ENCODE data around the gene TSC2.

The TSC2 gene

GRCh38 chr16:2042986-2043666, 4.7 kb upstream of the TSC2 start:
- DNase-seq (ENCODE audit: low read depth in 1 of 2, low spot score in 1 of 2), result no peak

DNA sequence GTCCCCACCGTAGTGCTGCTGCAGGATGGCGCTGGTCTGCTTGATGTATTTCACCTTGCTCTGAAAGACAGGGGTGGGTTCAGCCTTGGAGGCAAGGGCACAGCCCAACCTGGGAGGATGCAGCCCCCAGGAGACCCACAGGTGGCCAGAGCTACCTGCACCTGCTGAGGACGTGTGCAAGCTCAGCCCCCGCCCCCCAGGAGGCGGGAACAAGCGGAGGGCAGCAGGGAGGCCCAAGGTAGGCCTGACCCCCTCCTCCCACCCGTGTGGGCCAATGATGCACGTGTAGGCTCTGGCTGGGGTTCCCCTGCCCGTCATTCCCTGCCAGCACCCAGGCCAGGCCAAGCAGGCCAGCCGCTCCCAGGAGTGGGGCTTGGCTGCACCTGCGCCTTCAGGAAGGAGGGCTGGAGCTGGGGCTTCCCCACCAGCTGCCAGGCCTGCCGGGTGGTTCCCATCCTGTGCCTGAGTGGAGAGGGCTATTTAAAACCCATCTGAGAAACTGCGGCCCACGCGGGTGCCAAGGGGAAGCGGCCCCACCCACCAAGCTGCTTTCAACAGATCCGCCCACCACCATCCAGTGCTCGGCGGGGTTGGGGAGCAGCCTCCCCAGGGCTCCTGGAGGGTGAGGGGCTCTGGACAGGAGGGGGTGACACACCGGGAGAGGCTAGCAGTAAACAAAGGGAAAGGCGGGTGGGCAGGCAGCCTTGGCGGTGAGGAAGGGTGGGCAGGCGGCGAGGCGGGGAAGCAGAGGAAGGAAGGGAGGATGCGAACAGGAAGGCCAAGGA, 3.9 kb upstream of the TSC2 start:
- DNase-seq (ENCODE audit: low read depth in 1 of 2, low spot score in 1 of 2), result no peak

DNA sequence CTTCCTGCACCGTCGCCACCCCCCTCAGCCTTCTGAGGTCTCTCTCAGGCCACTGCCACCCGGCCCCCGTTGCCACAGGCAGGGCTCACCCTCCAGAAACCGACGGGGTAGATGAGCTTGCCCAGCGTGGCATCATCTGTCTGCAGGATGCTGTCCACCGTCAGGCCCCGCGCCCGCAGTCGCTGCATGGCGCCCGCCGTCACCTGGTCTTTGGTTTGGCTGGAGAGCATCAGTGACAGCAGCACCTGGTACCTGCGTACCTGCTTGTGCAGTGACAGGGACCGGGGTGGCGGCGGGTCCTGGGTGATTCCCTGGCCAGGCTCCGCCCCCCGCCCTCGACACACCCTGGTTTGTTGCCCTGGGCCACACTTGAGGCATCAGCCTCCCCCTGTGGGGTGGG, 3.2 kb upstream of the TSC2 start:
- no peak for DNase-seq (ENCODE audit: low read depth in 1 of 2, low spot score in 1 of 2)

DNA sequence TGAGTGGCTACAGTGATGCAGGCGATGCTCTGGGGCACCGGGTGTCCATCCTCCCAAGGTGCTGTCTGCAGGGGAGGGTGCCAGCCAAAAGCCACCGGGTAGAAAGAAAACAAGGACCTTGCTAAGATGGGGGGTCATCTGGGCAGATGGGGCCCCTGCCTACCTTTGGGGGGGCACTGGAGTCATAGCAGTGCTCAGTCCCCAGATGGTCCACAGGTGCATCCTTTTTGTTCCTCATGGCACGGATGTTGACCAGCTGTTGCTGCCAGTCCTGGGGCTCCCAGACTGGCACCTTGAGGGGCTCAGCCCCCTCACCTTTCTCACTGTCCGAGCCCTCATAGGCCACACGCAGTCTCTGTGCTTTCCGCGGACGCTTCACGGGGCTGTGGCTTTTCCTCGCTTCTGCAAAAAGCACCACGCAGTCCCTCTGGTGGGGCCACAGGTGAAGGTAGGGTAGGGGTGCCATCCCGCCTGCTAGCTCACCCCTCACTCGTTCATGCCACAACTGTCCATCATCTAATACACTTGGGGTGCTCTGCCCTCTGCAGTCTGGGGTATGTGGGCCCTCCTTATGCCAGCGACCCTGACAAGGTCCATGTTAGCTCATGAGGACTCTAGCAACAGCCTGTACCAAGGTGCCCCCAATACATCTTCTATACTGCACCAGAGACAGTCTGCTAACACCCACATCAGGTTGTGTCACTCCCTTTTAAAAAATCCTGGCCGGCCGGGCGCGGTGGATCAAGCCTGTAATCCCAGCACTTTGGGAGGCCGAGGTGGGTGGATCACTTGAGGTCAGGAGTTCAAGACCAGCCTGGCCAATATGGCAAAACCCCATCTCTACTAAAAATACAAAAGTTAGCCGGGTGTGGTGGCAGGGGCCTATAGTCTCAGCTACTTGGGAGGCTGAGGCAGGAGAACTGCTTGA, 1.6 kb upstream of the TSC2 start:
- no peak for DNase-seq (ENCODE audit: low read depth in 1 of 2, low spot score in 1 of 2)

GRCh38 chr16:2046893-2047329, 874 bp upstream of the TSC2 start:
- no peak for DNase-seq (ENCODE audit: low read depth in 1 of 2, low spot score in 1 of 2)

DNA sequence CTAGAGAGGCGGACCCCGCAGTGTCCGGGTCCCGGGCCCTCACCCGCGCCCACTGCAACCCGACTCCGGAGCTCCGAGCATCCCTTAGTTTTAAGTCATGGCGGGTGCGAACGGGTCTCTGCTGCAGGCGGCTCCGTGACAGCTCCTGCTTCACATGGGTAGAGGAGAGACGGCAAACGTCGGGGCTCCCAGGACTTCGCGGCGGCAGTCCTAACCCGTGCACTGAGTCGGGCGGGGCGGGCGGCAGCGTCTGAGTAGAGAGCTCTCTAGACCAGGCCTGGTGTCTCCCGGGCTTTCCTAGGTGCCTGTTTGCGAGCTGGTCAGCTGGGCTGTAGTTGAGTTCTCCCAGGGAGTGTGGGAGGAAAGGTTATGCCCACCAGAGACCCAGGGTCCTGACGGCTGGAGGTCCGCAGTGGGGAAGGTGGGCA, 345 bp downstream of the TSC2 start:
- DNase-seq (ENCODE audit: low read depth in 1 of 2, low spot score in 1 of 2), result no peak

- no peak for DNase-seq (ENCODE audit: low read depth in 1 of 2, low spot score in 1 of 2)
These were observed 5.4 kb downstream of the TSC2 start for GRCh38 chr16:2053211-2053610.

GRCh38 chr16:2053897-2054296, 6.1 kb downstream of the TSC2 start:
- DNase-seq (ENCODE audit: low read depth in 1 of 2, low spot score in 1 of 2), result no peak

DNA sequence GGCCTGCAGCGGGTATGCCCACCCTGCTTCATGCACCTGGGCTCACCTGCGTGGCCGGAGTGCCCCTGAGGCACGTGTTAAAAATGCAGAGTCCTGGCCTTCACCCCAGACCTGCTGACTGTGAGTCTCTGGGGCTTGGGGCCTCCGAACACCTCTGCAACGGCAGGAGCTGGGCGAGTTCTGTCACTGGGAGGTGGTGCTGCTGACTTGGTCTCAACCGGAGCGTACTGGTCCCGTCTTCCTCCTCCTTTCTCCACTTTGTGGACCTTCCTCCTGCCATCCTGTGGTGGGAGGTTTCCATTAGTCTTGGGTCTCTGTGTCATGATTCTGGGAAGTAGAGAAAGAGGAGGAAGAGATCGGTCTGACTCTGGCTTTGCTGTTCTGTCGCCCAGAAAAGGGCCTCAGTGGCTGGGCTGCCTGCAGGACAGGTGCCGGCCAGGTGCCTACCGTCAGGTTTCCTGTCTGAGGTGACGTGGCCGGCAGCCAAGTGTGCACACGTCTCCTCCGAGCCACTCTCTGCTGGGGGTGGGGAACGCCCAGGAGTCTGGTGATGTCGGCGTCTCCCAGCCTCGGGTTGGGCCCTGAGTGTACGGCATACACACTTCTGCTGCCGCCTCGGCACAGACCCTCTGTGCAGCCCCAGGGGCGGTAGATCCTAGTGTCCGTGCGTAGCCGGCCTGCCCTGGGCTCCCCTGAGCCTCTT, 6.9 kb downstream of the TSC2 start:
- no peak for DNase-seq (ENCODE audit: low read depth in 1 of 2, low spot score in 1 of 2)

DNA sequence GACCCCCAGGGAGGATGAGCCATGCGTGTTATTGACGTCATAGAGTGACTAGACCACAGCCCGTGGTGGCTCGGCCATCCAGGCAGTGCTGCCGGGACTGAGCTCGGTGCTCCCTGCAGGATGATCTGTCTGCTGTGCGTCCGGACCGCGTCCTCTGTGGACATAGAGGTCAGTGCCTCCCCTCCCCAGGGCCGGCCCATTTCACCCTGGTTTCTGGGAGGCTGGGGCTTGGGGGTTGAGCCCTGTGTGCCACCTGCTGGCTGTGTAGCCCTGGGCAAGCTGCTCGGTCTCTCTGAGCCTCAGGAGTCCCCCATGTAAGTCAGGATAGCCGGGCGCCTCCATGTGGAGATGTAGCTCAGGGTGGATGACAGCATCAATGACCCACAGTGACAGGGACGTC, 8.3 kb downstream of the TSC2 start:
- no peak for DNase-seq (ENCODE audit: low read depth in 1 of 2, low spot score in 1 of 2)

GRCh38 chr16:2056681-2057407, 9.1 kb downstream of the TSC2 start:
- DNase-seq (ENCODE audit: low read depth in 1 of 2, low spot score in 1 of 2), result no peak

DNA sequence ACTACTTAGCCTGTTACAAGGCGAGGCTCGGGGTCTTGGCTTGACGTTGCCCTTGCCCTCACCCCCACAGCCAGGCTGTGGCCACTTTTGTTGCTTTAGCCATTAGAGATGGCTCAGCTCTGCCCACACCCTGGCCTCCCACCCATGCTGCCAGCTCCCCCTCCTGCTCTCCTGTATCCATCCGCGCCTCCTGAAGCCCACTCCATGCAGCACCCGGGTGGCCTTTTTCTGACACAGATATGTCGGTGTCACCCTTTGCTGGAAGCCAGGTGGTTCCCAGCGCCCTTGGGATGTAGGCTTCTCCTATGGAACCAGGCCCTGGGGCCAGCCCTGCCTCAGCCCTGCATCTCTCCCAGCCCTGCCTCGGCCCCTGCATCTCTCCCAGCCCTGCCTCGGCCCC, 9.7 kb downstream of the TSC2 start:
- no peak for DNase-seq (ENCODE audit: low read depth in 1 of 2, low spot score in 1 of 2)

GRCh38 chr16:2058420-2058819, 10.6 kb downstream of the TSC2 start:
- no peak for DNase-seq (ENCODE audit: low read depth in 1 of 2, low spot score in 1 of 2)

GRCh38 chr16:2058872-2059271, 11.1 kb downstream of the TSC2 start:
- no peak for DNase-seq (ENCODE audit: low read depth in 1 of 2, low spot score in 1 of 2)

DNA sequence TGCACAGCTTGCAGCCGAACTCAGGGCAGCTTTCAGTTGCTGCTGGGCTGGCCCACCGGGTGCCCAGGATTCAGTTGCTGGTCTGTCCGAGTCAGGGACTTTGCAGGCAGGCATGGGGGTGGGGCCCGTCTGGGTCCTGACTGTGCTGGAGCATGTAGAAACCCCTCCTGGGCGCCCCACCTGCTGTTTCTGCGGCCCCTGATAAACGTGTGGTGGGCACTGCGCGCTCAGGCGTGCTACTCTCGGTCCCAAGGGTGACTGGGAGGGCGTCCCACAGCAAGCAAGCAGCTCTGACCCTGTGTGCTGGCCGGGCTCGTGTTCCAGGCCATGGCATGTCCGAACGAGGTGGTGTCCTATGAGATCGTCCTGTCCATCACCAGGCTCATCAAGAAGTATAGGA, 12.6 kb downstream of the TSC2 start:
- DNase-seq (ENCODE audit: low read depth in 1 of 2, low spot score in 1 of 2), result no peak

GRCh38 chr16:2061023-2061422, 13.2 kb downstream of the TSC2 start:
- DNase-seq (ENCODE audit: low read depth in 1 of 2, low spot score in 1 of 2), result no peak

DNA sequence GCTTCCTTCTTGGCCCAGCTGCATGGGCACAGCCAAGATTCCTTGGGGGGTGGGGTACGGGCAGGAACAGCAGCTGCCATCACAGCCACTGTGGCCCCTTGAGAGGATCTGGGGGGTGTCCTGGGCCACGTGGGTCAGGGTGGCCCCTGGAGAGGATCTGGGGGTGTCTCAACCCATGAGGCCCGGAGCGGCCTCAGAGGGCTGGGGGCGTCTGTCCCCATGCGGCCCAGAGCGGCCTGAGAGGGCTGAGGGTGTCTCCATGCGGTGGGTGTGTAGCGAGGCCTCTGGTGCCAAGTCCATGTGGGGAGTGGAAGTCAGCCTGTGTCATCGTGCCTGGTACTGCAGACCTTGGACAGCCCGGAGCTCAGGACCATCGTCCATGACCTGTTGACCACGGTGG, 13.7 kb downstream of the TSC2 start:
- no peak for DNase-seq (ENCODE audit: low read depth in 1 of 2, low spot score in 1 of 2)

DNA sequence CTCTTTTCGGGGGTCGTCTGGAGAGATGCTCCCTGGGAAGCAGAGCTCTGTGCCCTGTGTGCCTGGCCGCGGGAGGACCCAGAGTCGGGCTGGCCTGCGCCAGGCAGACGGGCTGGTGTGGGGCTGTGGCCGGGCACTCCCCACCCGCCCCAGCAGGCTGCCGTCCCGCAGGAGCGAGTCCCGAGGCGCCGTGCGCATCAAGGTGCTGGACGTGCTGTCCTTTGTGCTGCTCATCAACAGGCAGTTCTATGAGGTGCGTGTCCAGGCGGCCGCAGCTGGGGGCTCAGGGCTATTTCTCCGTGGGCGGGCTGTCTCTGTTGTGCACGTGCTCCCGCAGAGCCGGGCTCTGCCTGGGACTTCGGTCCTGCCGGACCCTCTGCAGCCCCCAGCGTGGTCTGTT, 15.0 kb downstream of the TSC2 start:
- no peak for DNase-seq (ENCODE audit: low read depth in 1 of 2, low spot score in 1 of 2)

DNA sequence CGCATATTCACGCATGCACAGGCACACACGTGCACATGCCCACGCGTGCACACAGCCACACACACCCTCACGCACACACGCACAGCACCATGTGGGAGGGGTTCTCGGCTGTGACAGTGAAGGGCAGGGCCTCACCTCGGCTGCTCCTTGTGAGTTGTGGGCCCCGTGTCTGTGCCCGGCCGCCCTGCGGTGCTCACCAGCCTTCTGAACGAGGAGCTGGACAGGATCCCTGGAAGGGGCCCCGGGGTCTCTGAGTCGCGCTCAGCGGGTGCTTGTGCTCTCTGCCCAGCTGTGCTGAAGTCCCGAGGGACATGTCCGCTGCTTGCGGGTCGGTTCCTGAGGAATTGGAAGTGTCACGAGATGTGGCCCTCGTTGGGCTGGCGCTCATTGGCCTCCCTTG, 16.1 kb downstream of the TSC2 start:
- DNase-seq (ENCODE audit: low read depth in 1 of 2, low spot score in 1 of 2), result no peak

DNA sequence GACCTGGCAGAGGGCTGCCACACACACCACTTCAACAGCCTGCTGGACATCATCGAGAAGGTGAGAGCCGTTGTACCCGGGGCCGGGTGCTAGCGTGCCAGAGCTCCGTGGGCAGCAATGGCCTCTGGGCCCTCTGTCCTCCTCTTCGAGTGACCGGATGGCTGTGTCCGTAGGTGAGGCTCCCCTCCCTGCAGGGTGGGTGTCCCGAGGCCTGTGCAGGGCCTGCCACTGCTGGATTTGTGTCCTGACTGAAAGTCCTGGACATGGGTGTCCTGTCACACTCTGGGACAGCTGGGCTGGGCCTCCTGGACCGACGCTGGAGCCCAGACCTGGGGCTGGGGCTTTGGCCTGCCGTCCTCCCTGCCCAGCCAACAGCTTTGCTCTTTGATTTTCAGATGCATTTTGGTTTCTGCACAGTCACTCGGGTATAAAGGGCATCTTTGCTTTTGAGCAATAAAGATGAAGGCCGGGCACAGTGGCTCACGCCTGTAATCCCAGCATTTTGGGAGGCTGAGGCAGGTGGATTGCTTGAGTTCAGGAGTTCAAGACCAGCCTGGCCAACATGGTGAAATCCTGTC, 16.7 kb downstream of the TSC2 start:
- no peak for DNase-seq (ENCODE audit: low read depth in 1 of 2, low spot score in 1 of 2)
